ENCODE data around the gene CLIC6. TPM values are rescaled to one million over a fixed set of nuclear protein-coding genes. Genes with fewer than 3 reads are reported as not detected.

The CLIC6 gene
- total and polyA plus RNA-seq, 3 donors from 2014 or later, result 0.16 to 2.0 (median 0.37) TPM

- intact Hi-C loops (cut with DNase I; ENCODE audit: low total_unique reads), result no loop called here
- Histone ChIP-seq H3K27ac (no peak overlapping the region), H3K9me3 (no peaks in the 10 kb centered on the region), H3K4me1 (no peaks in the 10 kb centered on the region), H3K4me3 (no peak overlapping the region), H3K36me3 (ENCODE audit: low read depth, missing control alignments) (no peaks in the 10 kb centered on the region), H3K27me3 (no peaks in the 10 kb centered on the region)
- 80% methylated on average over 8 of the region's 8 CpGs for WGBS, 2 donors
- DNase-seq, result no peak
- TF ChIP-seq CTCF (IDR thresholded peaks at IDR 0.05) (no peak), POLR2A (IDR thresholded peaks at IDR 0.05) (no peak)
Measured at GRCh38 chr21:34626131-34626530, 42.7 kb upstream of the CLIC6 start.

- no peaks in the 10 kb centered on the region for H3K4me1 ChIP-seq
- TF ChIP-seq CTCF (IDR thresholded peaks at IDR 0.05) (peak; percentile 70 to 90 (median 72)), POLR2A (IDR thresholded peaks at IDR 0.05) (no peak)
- H3K9me3 ChIP-seq, result no peaks in the 10 kb centered on the region
- H3K27ac ChIP-seq, result no peak overlapping the region
- peak; percentile 31 for DNase-seq
- WGBS, 2 donors, result 15 to 16% methylated on average over 6 of the region's 6 CpGs
- intact Hi-C loops (cut with DNase I; ENCODE audit: low total_unique reads), result no loop called here
- H3K36me3 ChIP-seq (ENCODE audit: low read depth, missing control alignments), result no peaks in the 10 kb centered on the region
- H3K4me3 ChIP-seq, result no peak overlapping the region
- H3K27me3 ChIP-seq, result no peaks in the 10 kb centered on the region
Measured at GRCh38 chr21:34630536-34631143, 38.2 kb upstream of the CLIC6 start.

GRCh38 chr21:34632498-34632897 is 36.3 kb upstream of the CLIC6 start:
- Histone ChIP-seq H3K27me3 (no peaks in the 10 kb centered on the region), H3K4me3 (no peak overlapping the region), H3K4me1 (no peaks in the 10 kb centered on the region), H3K36me3 (ENCODE audit: low read depth, missing control alignments) (no peaks in the 10 kb centered on the region), H3K27ac (no peak overlapping the region), H3K9me3 (no peaks in the 10 kb centered on the region)
- DNase-seq, result no peak
- 77 to 78% methylated on average over 4 of the region's 4 CpGs for WGBS, 2 donors
- intact Hi-C loops (cut with DNase I; ENCODE audit: low total_unique reads), result no loop called here
- TF ChIP-seq POLR2A (IDR thresholded peaks at IDR 0.05) (no peak), CTCF (IDR thresholded peaks at IDR 0.05) (no peak)

GRCh38 chr21:34635307-34635706 is 33.5 kb upstream of the CLIC6 start:
- WGBS, 2 donors, result 75 to 76% methylated on average over 3 of the region's 3 CpGs
- intact Hi-C loops (cut with DNase I; ENCODE audit: low total_unique reads), result no loop called here
- no peak overlapping the region for H3K4me3 ChIP-seq

More at GRCh38 chr21:34635307-34635706, 33.5 kb upstream of the CLIC6 start:
- Histone ChIP-seq H3K36me3 (ENCODE audit: low read depth, missing control alignments) (no peaks in the 10 kb centered on the region), H3K4me1 (no peaks in the 10 kb centered on the region), H3K27ac (no peak overlapping the region), H3K27me3 (no peaks in the 10 kb centered on the region), H3K9me3 (no peaks in the 10 kb centered on the region)
- DNase-seq, result peak; percentile 16
- no peak for TF ChIP-seq POLR2A (IDR thresholded peaks at IDR 0.05)
- TF ChIP-seq CTCF (IDR thresholded peaks at IDR 0.05), result no peak

Measured in testis (tissue), 3 donors.